Uterus (tissue), 4 donors: ENCODE results near the gene IL16. TPM values are rescaled to one million over a fixed set of nuclear protein-coding genes. Genes with fewer than 3 reads are reported as not detected.
A peak's percentile ranks its signal among the peaks of the same experiment; 100 is the strongest.

Experiments used
- DNase-seq, 2 donors: peaks; one replicate each; pipeline ENCODE4 v3.0.0-alpha.2; 2019 to 2020
- H3K27ac ChIP-seq, 2 donors: fragments of 200-600 bp; sonication (generic); 1 replicate in 1 of 2; 2 replicates in 1 of 2; pipeline ENCODE4 v1.5.1; 2016 to 2018
- H3K27me3 ChIP-seq, 2 donors: fragments of 200-600 bp; sonication (generic); one replicate each; pipeline ENCODE4 v1.5.1; 2018 to 2019; ENCODE audit warnings: control low read depth in 1 of 2
- H3K36me3 ChIP-seq, 2 donors: fragments of 200-600 bp; sonication (generic); one replicate each; pipeline ENCODE4 v1.5.1; 2019; ENCODE audit warnings: control low read depth in 1 of 2
- H3K4me1 ChIP-seq, 2 donors: fragments of 200-600 bp; sonication (generic); one replicate each; pipeline ENCODE4 v1.5.1; 2018 to 2019; ENCODE audit warnings: control low read depth in 1 of 2
- H3K4me3 ChIP-seq, 2 donors: fragments of 200-600 bp; sonication (generic); 1 replicate in 1 of 2; 2 replicates in 1 of 2; pipeline ENCODE4 v1.5.1; 2018 to 2019; ENCODE audit warnings: mild to moderate bottlenecking in 1 of 2
- H3K9me3 ChIP-seq, 2 donors: fragments of 200-600 bp; sonication (generic); one replicate each; pipeline ENCODE4 v1.5.1; 2019; ENCODE audit warnings: control low read depth in 1 of 2
- POLR2A ChIP-seq, 2 donors: fragments of 450-650 bp; IDR thresholded peaks; one replicate each; pipeline ENCODE4 v1.6.1; 2016; ENCODE audit warnings: antibody characterized with exemption in 2 of 2, mild to moderate bottlenecking in 1 of 2, moderate library complexity in 1 of 2
- intact Hi-C: fragments of 100-400 bp; cut with DNase I; formaldehyde crosslinking; loops from one replicate; pipeline ENCODE4 v1.15.1; 2023; ENCODE audit warnings: low total_unique reads
- total RNA-seq, 4 donors: library from RNA; depleted of rRNA in 3 of 4; stranded (reverse); fragments of >200 nt in 3 of 4; gene quantifications; one replicate each; pipeline versions ENCODE4 v1.1.0 to v1.2.4, GENCODE V29; 2014 to 2023
- TF ChIP-seq, protein P1 (sequence below), 4 experiments: fragments of 200-600 bp in 2 of 4; fragments of 450-650 bp in 2 of 4; sonication (generic) in 2 of 4; IDR thresholded peaks; one replicate each; pipeline ENCODE4 v1.5.1; 2016 to 2019; ENCODE audit warnings: antibody characterized with exemption in 4 of 4, mild to moderate bottlenecking in 2 of 4, moderate library complexity in 1 of 4
- donor health status: DM: yes; HTN: yes; CAD: no.

Gene IL16
- total RNA-seq, 4 donors from 2014 or later = 16.6 to 69.2 (median 23.1) TPM

GRCh38 chr15:81309647-81310450 is 113.2 kb downstream of the IL16 start:
- no peak overlapping the region for H3K4me3 ChIP-seq
- intact Hi-C loops = no loop called here
- DNase-seq = no peak
- no peaks in the 10 kb centered on the region for H3K9me3 ChIP-seq
- no peaks in the 10 kb centered on the region for H3K36me3 ChIP-seq
- peak overlapping the region in 1 of 2 donors; percentile 88 for H3K27ac ChIP-seq
- no peaks in the 10 kb centered on the region for H3K27me3 ChIP-seq
- no peak for TF ChIP-seq POLR2A (IDR thresholded peaks at IDR 0.05)
- TF ChIP-seq, protein P1, sequence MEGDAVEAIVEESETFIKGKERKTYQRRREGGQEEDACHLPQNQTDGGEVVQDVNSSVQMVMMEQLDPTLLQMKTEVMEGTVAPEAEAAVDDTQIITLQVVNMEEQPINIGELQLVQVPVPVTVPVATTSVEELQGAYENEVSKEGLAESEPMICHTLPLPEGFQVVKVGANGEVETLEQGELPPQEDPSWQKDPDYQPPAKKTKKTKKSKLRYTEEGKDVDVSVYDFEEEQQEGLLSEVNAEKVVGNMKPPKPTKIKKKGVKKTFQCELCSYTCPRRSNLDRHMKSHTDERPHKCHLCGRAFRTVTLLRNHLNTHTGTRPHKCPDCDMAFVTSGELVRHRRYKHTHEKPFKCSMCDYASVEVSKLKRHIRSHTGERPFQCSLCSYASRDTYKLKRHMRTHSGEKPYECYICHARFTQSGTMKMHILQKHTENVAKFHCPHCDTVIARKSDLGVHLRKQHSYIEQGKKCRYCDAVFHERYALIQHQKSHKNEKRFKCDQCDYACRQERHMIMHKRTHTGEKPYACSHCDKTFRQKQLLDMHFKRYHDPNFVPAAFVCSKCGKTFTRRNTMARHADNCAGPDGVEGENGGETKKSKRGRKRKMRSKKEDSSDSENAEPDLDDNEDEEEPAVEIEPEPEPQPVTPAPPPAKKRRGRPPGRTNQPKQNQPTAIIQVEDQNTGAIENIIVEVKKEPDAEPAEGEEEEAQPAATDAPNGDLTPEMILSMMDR (IDR thresholded peaks at IDR 0.05) = no peak
- peaks cover 7 to 10% of the 10 kb centered on the region in 2 donors for H3K4me1 ChIP-seq

DNA sequence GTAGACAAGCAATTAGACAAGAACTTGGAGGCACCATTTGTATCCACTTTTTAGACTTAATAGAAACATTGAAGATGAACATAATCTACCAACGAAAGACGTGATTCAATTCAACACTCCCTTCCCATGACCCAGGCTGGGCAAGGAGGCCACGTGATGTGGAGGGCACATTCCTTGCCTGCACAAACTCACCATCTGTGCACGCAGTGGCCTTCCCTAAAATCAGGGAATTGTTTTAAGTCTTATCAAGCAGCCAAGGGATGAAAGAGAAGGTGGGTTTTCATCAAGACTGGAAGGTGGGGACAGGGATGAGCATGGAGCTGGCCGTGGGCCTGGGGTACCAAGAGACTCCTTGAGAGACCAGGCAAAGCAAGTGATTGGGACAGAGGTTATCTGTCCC is 113.8 kb downstream of the IL16 start:
- no peak for TF ChIP-seq POLR2A (IDR thresholded peaks at IDR 0.05)
- TF ChIP-seq, protein P1 (IDR thresholded peaks at IDR 0.05) = no peak
- peak overlapping the region in 1 of 2 donors; percentile 88 for H3K27ac ChIP-seq
- no peak overlapping the region for H3K4me3 ChIP-seq
- no peaks in the 10 kb centered on the region for H3K9me3 ChIP-seq
- peaks cover 7 to 10% of the 10 kb centered on the region in 2 donors for H3K4me1 ChIP-seq
- H3K27me3 ChIP-seq = no peaks in the 10 kb centered on the region
- no peak for DNase-seq
- no peaks in the 10 kb centered on the region for H3K36me3 ChIP-seq
- intact Hi-C loops = no loop called here

DNA sequence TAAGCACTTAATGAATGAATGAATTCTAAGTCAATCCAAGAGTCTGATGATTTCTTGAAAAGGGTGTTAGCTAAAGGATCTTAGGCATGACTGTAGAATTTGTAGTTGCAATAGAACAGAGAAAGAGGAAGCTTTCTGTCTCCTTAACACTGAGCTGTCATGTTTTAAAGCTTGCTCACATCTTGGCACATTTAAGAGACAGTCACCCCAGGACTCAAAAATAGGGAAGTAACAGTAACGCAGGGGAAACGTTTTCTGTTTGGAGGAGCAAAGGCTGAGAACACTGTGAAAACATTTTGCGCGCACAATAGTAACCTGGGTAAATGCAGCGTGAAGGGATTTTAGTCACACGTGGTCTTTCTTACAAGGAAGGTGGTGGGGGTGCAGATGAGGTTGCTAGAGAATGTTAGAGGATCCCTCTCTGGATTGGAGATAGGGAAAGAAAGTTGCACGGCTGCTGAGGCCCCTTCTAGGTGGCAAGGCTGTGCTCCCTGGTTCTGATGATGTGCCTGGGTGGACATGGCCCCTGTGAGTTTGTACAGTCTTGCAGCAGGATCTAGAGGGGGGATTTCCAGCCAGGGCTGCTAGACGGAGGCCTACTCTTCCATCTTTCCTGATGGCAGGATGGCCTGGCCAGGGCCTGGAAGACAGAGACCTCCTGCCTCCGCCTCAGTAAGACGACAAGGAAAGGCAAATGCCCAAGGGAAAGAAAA is 115.2 kb downstream of the IL16 start:
- Histone ChIP-seq H3K4me3 (no peak overlapping the region), H3K27ac (peak overlapping the region; percentile 83 to 88), H3K4me1 (peaks cover 7 to 10% of the 10 kb centered on the region in 2 donors), H3K27me3 (no peaks in the 10 kb centered on the region), H3K36me3 (no peaks in the 10 kb centered on the region), H3K9me3 (no peaks in the 10 kb centered on the region)
- no peak for DNase-seq
- TF ChIP-seq POLR2A (IDR thresholded peaks at IDR 0.05) = no peak
- TF ChIP-seq, protein P1 (IDR thresholded peaks at IDR 0.05) = no peak
- intact Hi-C loops = no loop called here

GRCh38 chr15:81312790-81313543 is 116.3 kb downstream of the IL16 start:
- peak; percentile 86 to 95 for DNase-seq
- no peaks in the 10 kb centered on the region for H3K36me3 ChIP-seq
- H3K27ac ChIP-seq = peak overlapping the region; percentile 83 to 88
- no peak overlapping the region for H3K4me3 ChIP-seq
- H3K27me3 ChIP-seq = no peaks in the 10 kb centered on the region
- peaks cover 7 to 10% of the 10 kb centered on the region in 2 donors for H3K4me1 ChIP-seq
- no peaks in the 10 kb centered on the region for H3K9me3 ChIP-seq
- TF ChIP-seq, protein P1 (IDR thresholded peaks at IDR 0.05) = no peak
- no peak for TF ChIP-seq POLR2A (IDR thresholded peaks at IDR 0.05)
- intact Hi-C loops = no loop called here
